Sigmoid colon (tissue), 3 donors: ENCODE data around the gene TMEM208.

Experiments used
- CTCF ChIP-seq, 4 experiments: fragments of 450-650 bp in 3 of 4; fragments of 200-600 bp in 1 of 4; IDR thresholded peaks; one replicate each; pipeline ENCODE4 v1.5.1; 2016 to 2019; ENCODE audit warnings: antibody characterized with exemption in 4 of 4, mild to moderate bottlenecking in 3 of 4, moderate library complexity in 2 of 4
- POLR2A ChIP-seq, 2 donors: fragments of 450-650 bp; IDR thresholded peaks; one replicate each; pipeline ENCODE4 v1.6.1; 2016; ENCODE audit warnings: antibody characterized with exemption in 2 of 2, mild to moderate bottlenecking in 2 of 2, moderate library complexity in 2 of 2

- peak in 1 of 4 experiments; percentile 7 for TF ChIP-seq CTCF (IDR thresholded peaks at IDR 0.05)
- peak; percentile 73 to 83 for TF ChIP-seq POLR2A (IDR thresholded peaks at IDR 0.05)
These were observed at the start of gene TMEM208 for GRCh38 chr16:67226804-67227566.
